Measurements from ENCODE around the gene DDX4.

The DDX4 gene

DNA sequence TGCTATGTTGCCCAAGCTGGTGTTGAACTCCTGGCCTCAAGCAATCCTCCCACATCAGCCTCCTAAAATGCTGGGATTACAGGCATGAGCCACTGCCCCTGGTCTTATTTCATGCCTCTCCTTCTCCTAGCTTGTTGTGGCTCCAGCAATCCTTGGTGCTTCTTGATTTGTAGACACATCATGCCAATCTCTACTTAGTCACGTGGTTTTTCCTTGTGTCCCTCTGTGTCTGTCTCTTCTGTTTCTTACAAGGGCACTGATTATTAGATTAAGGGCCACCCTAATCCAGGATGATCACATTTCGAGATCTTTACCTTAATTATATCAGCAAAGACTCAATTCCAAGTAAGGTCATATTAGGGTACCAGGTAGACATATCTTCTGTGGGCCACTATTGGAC is 104.1 kb downstream of the DDX4 start:
- TF ChIP-seq, protein P1, sequence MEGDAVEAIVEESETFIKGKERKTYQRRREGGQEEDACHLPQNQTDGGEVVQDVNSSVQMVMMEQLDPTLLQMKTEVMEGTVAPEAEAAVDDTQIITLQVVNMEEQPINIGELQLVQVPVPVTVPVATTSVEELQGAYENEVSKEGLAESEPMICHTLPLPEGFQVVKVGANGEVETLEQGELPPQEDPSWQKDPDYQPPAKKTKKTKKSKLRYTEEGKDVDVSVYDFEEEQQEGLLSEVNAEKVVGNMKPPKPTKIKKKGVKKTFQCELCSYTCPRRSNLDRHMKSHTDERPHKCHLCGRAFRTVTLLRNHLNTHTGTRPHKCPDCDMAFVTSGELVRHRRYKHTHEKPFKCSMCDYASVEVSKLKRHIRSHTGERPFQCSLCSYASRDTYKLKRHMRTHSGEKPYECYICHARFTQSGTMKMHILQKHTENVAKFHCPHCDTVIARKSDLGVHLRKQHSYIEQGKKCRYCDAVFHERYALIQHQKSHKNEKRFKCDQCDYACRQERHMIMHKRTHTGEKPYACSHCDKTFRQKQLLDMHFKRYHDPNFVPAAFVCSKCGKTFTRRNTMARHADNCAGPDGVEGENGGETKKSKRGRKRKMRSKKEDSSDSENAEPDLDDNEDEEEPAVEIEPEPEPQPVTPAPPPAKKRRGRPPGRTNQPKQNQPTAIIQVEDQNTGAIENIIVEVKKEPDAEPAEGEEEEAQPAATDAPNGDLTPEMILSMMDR (IDR thresholded peaks at IDR 0.05; ENCODE audit: low read depth, low read length, missing control alignments): no peak
- H3K4me3 ChIP-seq (ENCODE audit: low read depth, low read length): no peak overlapping the region
- DNase-seq (ENCODE audit: low read depth): no peak

DNA sequence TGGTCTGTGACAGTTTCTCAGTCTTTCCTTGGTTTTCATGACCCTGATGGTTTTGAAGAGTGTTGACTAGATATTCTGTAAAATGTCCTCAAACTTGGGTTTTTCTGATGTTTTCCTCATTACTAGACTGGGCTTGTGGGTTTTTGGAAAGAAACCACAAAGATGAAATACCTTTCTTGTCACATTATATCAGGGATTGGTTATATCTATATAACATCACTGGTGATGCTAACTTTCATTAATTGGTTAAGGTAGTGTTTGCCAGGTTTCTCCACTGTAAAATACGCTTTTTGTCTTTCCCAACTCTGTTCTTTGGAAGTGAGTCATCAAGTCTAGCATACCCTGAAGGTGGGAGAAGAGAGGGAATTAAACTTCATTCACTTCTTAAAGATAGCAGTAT is 110.0 kb downstream of the DDX4 start:
- TF ChIP-seq, protein P1 (IDR thresholded peaks at IDR 0.05; ENCODE audit: low read depth, low read length, missing control alignments): no peak
- no peak for DNase-seq (ENCODE audit: low read depth)
- no peak overlapping the region for H3K4me3 ChIP-seq (ENCODE audit: low read depth, low read length)

DNA sequence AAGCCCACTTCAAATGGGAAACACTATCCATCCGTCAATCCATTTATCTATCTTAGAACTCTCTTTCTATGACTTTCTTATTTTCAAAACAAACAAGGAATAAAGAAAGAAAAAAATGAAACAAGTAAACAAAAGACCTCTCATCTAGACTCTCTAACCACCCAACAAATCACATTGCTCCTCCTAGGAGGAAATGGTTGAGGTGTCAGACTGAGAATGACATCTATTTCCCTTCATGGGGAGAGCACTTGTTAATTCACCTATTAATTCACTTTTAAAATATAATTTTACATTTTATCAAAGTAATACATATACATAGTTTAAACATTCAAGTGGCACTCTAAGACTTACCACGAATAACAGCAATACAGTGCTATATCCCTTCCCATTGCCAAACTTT is 110.9 kb downstream of the DDX4 start:
- H3K4me3 ChIP-seq (ENCODE audit: low read depth, low read length): no peak overlapping the region
- no peak for DNase-seq (ENCODE audit: low read depth)

GRCh38 chr5:55850839-55851674 is 113.2 kb downstream of the DDX4 start, which contains the start of gene IL31RA:
IL31RA (plus strand) TSS chr5:55851357; CDS start chr5:55851571, 214 bp downstream.
- no peak within 1 kb of the TSS for H3K4me3 ChIP-seq (ENCODE audit: low read depth, low read length)
- no peak for DNase-seq (ENCODE audit: low read depth)
- TF ChIP-seq, protein P1 (IDR thresholded peaks at IDR 0.05; ENCODE audit: low read depth, low read length, missing control alignments): no peak

More for the DNA sequence above, 110.9 kb downstream of the DDX4 start:
- TF ChIP-seq, protein P1 (IDR thresholded peaks at IDR 0.05; ENCODE audit: low read depth, low read length, missing control alignments): no peak

DNA sequence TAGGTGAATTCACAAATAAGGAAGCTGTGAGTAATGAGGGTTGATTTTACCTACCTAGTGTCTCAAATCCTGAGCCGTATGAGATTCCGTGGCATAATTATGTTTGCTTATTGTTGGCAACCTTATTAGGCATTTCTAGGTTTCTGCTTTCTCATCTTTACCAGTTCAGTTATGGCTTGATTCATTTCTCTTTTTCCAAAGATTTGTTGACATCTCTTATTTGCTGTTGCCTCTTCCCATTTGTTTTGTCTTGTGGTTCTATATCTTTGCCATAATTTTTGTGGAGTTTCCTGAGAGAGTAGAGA is 113.8 kb downstream of the DDX4 start:
- TF ChIP-seq, protein P1 (IDR thresholded peaks at IDR 0.05; ENCODE audit: low read depth, low read length, missing control alignments): no peak
- no peak for DNase-seq (ENCODE audit: low read depth)
- H3K4me3 ChIP-seq (ENCODE audit: low read depth, low read length): no peak overlapping the region

- TF ChIP-seq, protein P1 (IDR thresholded peaks at IDR 0.05; ENCODE audit: low read depth, low read length, missing control alignments): no peak
- H3K4me3 ChIP-seq (ENCODE audit: low read depth, low read length): no peak overlapping the region
- DNase-seq (ENCODE audit: low read depth): no peak
Observed at GRCh38 chr5:55852503-55852902, 114.6 kb downstream of the DDX4 start.

All from GM12864 (cell line).